22Rv1 (cell line): Measurements from ENCODE around the gene ZNF358.

Source experiments
- CTCF ChIP-seq: fragments of 450-650 bp; IDR thresholded peaks from 2 replicates; pipeline ENCODE4 v1.5.1; 2017; ENCODE audit warnings: mild to moderate bottlenecking
- ZFX ChIP-seq: fragments of 450-650 bp; IDR thresholded peaks from 2 replicates; pipeline ENCODE4 v1.6.1; 2017; ENCODE audit warnings: antibody characterized with exemption, borderline replicate concordance

DNA sequence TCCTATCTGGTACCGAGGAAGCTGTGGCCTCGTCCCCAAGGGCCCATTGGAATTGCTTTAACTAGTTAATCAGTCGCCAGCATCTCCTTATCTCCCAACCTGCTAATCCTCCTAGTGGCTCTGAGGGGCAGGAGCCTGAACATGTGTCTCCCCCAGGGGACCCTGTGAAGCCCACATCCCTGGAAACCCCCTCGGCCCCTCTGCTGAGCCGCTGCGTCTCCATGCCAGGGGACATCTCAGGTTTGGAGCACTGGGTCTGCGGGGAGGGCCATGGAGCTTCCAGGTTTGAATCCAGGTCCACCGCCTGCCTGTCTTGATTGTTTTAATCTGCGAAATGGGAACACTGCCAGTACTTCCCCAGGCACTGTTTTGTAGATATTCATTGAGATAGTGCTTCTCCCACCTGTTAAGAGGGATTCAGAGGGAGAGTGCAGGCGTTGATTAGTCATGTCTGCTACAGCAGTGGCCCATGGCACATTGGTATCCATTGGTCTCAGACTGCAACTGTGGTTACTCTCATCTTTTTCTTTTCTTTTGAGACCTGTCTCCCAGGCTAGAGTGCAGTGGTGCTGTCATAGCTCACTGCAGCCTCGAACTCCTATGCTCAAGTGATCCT is 26.0 kb downstream of the ZNF358 start:
- TF ChIP-seq CTCF (no peak), ZFX (no peak)
